Measurements from ENCODE around the gene FNDC10.

FNDC10 gene

GRCh38 chr1:1627829-1628753 lies 28.2 kb upstream of the FNDC10 start:
- no peak for DNase-seq

GRCh38 chr1:1627261-1627828 lies 27.4 kb upstream of the FNDC10 start:
- no peak for DNase-seq

DNA sequence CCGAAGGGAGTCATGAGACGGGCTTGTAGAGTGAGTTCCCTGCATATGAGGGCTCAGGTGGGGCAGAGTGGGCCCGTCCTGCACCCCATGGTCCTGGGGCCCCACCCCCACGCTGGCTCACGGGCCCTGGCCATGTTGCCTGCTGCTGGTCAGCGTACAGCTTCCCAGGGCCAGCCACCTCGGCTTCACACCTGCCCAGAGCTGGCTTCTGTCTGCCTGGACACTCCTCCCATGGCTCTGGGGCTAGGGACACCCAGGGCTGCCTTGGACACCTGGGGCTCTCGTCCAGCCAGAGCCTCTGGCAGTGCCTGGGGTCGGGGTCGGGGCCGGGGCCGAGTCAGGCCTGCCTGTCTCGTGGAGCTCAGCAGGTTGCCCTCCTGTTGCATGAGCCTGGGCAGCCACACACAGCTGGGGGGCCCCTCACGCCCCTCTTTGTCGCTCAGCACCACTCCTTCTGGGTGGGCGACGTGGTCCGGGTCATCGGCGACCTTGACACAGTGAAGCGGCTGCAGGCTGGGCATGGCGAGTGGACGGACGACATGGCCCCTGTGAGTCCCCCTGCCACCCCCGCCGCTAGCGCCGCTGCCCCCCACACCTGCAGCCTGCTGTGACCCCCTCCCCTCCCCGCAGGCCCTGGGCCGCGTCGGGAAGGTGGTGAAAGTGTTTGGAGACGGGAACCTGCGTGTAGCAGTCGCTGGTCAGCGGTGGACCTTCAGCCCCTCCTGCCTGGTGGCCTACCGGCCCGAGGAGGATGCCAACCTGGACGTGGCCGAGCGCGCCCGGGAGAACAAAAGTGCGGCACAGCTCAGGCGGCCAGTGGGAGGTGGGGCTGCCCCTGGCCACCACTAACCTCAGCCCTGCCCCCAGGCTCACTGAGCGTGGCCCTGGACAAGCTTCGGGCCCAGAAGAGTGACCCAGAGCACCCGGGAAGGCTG lies 26.5 kb upstream of the FNDC10 start:
- no peak for DNase-seq

DNA sequence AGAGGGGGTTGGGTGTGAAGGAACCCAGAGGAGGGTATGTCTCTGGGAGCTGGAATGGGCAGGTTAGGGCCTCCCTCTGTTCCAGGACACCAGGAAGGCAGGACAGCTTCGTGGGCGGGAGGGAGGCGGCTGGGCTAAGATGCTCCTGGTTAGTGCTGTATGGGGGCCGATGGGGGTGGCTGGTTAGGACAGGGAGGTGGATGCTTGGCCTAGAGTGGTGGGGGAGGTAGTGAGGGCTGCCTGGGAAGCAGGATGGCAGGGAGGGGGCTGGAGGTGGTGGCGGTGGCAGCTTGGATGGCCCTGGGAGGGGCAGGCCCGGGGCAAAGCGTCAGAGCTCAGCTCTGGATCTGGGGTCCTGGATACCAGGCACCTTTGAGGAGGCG lies 25.9 kb upstream of the FNDC10 start:
- DNase-seq, result no peak

DNA sequence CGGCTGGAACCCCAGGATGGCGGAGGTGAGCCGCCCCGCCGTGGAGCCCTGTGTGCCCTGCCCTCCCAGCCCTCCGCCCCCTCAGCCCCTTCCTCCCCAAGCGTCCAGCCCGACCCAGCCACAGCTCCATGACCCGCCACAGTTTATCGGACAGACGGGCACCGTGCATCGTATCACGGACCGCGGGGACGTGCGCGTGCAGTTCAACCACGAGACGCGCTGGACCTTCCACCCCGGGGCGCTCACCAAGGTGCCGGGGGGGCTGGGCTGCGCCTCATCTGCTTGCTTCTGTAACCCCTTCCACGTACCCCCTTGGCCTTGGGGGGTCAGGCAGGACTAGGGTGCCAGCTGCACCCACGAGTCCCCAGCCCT lies 25.5 kb upstream of the FNDC10 start:
- no peak for DNase-seq

- DNase-seq, result no peak
Measured at GRCh38 chr1:1624443-1625403, 24.8 kb upstream of the FNDC10 start.

DNA sequence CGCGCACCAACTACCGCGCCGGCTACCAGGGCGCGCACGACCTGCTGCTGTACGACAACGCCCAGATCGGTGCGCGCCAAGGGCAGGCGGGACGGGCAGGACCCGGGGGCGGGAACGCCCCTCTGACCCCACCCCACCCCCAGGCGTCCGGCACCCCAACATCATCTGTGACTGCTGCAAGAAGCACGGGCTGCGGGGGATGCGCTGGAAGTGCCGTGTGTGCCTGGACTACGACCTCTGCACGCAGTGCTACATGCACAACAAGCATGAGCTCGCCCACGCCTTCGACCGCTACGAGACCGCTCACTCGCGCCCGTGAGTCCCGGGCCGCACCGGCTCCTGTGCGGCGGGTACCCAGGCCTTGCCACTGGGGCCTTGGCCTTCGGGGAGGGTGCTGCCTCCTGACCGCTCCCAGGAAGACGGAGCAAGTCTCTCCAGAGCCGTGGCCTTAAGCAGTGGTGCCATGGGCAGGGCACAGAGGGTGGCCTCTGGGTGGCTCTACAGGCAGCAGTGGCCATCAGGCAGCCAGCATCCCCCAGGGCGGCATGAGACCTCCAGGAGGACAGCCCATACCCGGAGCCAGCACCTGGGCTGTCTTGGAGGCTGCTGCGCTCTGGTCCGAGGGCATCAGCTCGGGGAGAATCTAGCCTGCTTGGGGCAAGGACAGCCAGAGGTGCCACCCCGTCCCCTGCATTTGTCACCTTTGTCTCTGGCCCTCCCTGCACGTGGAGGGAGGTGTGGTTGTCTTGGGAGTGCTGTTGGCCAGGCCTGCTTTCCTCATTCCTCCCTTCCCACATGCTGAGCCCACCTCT lies 23.9 kb upstream of the FNDC10 start:
- no peak for DNase-seq

- DNase-seq, result no peak
Measured at GRCh38 chr1:1623181-1623630, 23.3 kb upstream of the FNDC10 start.

DNA sequence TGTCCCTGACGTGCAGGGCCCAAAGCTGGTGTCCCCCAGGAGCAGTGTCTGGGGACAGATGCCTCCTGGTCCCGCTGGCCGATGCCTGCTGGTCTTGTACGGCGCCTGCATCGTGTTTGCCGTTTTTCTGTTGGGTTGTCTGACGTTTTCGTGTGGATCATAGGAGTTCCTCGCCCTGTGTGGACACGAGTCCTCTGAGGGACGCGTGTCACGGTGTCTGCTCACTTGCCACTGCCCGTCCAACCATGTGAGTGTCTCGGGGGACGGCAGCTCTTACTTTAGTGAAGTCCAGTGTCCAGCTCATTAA lies 22.8 kb upstream of the FNDC10 start:
- no peak for DNase-seq

DNA sequence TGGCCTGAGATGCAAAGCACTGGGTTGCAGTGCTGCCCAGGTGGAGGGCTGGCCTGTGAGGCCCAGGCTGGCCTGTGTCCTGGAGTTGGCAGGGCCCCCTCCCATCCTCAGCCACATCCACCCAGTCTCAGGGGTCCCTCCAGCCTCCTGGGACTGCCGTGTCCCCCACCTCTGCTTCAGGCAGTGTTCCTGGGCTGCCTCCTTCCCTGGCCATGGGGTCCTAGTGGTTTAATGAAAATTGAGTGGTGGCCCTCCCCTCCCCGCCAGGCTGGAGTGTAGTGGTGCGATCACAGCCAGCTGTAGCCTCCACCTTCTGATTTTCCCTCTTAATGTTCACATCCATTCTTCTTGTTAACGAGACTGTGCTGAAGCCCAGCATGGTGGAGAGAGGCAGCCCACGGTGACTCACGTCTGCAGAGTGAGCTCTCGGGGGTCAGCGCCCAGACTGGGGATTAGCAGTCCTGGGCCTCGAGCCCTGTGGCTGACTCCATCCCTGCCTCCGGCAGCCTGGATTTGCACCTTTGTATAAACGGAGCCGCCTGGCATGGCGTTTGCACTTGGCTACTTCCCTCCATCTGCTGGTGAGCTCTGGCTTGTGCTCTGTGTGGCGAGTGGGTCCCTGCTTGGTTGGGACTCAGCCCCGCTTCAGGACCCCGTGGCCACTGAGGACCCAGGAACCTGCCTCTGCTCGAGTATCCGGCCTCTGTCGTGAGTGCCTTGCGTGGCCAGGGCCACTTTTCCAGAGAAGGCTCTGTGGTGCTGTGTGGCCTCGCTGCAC lies 22.3 kb upstream of the FNDC10 start:
- DNase-seq, result no peak

DNA sequence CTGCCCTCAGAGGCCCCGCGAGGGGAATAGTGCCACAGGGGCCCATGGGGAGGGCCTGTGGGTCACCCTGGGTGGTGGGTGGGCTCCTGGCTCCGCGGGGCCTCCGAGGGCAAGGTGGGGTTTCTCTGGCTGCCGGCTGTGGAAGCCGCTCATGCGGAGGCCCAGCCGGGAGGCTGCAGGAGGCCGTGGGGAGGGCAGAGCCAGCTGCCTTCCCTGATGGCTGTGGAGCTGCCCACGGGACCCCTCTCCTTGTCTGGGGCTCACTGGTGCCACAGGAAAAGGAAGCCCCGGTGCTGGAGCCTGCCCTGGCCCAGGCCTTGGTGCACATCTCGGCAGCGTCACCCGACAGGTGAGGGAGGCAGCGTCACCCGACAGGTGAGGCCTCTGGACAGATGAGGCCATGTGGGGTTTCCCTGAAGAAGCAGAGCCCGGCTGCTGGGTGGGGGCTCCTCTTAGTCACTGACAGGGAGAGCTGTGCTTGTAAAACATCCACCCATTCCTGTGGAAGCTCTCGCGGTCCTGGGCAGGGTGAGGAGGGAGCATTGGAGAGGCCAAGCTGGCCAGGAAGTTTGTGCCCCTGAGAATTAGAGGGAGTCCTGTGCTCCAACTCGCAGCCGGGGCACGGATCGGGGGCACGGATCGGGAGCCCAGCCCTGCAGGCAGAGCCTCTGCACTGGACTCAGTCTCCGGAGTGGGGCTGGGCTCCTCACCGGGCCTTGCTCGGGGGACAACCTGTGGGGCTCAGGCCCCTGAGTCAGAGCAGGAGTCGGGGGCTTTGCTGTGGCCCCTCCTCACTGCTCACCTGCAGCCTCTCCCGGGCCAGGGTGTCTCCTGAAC lies 21.5 kb upstream of the FNDC10 start:
- DNase-seq, result no peak

DNA sequence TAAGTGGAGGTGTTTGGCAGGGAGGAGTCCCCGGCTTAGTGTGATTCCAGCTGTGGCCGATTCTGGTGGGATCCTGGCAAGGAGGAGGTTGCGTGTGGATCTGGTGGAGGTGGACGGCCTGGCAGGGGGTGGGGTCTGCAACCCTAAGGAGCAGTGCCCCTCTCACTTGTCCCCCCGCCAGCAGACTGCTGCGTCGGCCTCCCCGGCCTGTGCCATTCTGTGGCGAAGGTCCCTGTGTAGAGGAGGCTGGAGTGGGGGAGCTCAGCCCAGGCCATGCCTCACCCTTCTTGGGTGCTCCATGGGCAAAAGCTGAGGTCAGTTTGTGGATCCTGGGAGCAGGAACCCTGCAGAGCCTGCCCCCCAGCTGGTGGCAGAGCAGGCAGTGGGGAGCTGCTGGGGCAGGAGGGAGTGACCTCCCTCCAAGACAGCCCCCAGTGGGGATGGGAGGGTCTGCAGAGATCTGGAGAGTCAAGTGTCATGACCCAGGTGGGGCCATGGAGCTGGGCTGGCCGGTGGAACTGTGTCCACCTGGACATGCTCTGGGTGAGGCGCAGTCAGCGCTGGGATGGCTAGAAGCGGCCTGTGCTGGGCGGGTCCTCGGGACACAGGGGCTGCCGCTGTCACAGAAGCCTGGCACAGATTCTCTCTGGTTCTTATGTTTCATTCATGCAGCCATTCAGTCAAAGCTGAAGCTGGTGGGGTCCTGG lies 20.7 kb upstream of the FNDC10 start:
- DNase-seq, result no peak

DNA sequence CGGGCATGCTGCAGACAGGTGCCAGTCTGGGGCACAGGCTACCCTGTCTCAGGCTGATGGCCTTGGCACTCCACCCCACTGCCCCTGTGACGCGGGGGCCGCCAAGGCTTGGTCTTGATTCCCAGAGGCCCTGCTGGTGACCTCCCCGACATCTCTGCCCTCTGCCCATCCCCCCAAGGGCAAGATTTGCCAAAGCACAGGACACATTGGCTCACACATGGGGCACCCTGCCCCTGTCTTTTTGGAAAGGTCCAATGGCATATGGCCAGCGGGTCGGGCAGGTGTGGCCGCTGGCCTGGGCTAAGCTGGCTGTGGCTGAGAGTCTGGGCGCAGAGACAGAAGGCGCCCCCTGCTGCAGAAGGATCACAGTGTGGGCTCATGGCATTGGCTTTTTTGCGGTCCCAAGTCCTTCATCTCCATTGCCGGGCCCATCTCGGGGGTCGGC lies 20.0 kb upstream of the FNDC10 start:
- no peak for DNase-seq

DNA sequence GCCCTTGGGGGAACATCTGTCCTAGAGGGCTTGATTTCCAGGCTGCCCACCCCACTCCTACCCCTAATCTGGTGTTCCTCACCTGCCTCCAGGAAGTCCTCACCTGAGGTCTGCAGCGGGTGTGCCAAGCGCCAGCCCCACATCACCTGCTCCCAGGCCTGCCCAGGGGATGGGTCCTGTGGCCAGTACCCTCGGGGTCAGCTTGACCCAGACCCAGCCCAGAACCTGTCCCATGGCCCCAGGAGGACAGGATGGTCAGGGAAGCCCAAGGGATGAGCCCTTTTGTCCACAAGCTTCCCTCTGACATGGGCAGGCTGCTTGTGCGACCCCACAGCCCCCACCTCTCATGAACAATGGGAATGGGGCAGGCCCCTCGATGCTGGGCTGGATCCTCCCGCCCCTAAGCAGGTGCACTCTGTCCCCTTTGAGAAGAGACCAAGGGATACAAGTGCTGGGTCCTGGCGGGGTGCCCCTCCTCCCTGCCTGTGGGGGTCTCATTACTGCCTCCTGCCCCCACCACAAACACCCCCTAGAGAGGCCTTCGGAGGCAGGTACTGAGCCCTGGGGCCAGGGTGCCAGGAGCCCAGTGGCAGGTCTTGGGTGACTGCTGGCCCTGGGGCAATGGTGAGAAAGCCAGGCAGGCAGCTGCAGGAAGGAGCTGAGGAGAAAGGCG lies 18.6 kb upstream of the FNDC10 start:
- DNase-seq, result no peak

DNA sequence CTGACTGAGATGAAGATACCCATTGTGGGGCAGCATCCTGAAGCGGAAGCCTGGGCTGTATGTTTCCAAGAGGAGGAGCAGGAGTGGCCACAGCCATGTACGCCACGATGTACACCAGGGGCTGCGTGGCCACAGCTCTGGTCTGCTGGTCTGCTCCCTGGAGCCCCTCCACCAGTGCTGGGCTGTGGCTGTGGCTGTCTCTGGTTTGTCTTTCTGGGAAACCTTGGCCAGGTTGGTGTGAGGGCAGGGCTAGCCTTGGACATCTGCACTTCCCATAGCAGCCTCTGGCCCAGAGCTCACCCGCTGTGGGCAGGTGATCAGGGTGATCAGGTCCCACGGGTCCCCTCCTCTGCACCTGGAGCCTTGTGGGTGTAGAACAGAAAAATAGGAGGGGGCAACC lies 18.0 kb upstream of the FNDC10 start:
- DNase-seq, result no peak

DNA sequence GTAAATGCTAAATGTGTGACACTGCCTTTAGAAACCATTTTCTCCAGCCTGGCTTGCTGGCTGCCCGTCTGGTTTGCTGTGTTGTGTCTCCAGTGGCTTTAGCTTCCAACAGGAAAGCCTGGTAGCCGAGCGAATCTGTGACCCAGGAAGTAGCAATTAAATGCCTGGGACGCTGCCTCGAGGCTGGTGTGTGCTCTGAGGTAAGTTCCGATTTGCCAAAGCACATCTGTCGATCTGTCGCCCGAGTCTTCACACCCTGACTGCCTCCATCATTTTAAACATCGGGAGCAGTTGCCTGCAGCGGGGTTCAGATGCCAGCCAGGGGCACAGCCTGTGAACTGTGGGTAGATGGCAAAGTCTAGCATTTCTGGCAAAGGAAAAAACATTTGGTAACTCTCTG lies 17.6 kb upstream of the FNDC10 start:
- DNase-seq, result no peak

DNA sequence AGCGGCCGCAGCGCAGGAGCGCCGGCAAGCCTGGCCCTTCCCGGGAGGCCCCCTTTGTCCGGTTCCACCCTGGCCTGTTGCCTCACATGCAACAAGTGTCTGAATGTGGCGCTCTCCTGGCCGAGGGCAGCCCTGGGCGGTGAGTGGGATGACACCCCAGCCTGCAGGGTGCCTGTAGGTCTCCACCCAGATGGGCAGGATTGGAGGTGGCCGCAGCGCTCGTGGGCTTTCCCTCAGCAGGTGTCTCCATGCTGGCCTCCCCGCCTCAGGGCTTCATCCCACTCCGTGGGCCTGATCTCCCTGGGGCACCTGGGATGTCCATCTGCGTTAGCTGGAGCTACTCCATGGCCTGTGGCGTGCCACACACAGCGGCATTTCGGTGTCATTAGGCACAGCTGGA lies 16.9 kb upstream of the FNDC10 start:
- no peak for DNase-seq

GRCh38 chr1:1616045-1616790 lies 16.3 kb upstream of the FNDC10 start:
- DNase-seq, result no peak
